GM12892 (cell line): ENCODE data around the gene TAOK3.
"Not testable (repeated sequence)": the region's sequence is repeated elsewhere in the genome, so short reads cannot be mapped to it uniquely, and the experiment has no call there.

Experiments used
- DNase-seq: peaks from one replicate; pipeline ENCODE4 v3.0.0; 2011; ENCODE audit not compliant: insufficient read length
- FAIRE-seq: peaks from 2 replicates; lab custom pipeline; 2011; peaks lifted over from hg19 to GRCh38; lab: Jason Lieb, UNC
- POLR2A ChIP-seq: IDR thresholded peaks from 2 replicates; pipeline ENCODE4 v1.6.1; 2011; ENCODE audit warnings: low read depth, low read length, control low read depth
- POLR2AphosphoS5 ChIP-seq: IDR thresholded peaks from 2 replicates; pipeline ENCODE4 v1.6.1; 2011; ENCODE audit warnings: low read depth, low read length, control low read depth
- TAF1 ChIP-seq: IDR thresholded peaks from 2 replicates; pipeline ENCODE4 v1.6.1; 2011; ENCODE audit warnings: low read depth, mild to moderate bottlenecking, control low read depth, low read length, borderline replicate concordance

Gene TAOK3

GRCh38 chr12:118271770-118272417 is 100.8 kb downstream of the TAOK3 start:
- TF ChIP-seq TAF1 (no peak), POLR2A (no peak), POLR2AphosphoS5 (no peak)
- FAIRE-seq (no peak), DNase-seq (no peak)

- FAIRE-seq = no peak
- no peak for DNase-seq
- TF ChIP-seq POLR2AphosphoS5 = no peak
- no peak for TF ChIP-seq POLR2A
- no peak for TF ChIP-seq TAF1
Measured at GRCh38 chr12:118271183-118271582, 101.5 kb downstream of the TAOK3 start.

GRCh38 chr12:118269806-118270205 is 102.9 kb downstream of the TAOK3 start:
- FAIRE-seq (no peak), DNase-seq (no peak)
- TF ChIP-seq POLR2A (no peak), TAF1 (no peak), POLR2AphosphoS5 (no peak)

- TF ChIP-seq POLR2AphosphoS5 (no peak), POLR2A (no peak), TAF1 (no peak)
- DNase-seq (no peak), FAIRE-seq (no peak)
Measured at GRCh38 chr12:118259079-118259478, 113.6 kb downstream of the TAOK3 start.

- peak; percentile 27 for FAIRE-seq
- DNase-seq = no peak
- TF ChIP-seq TAF1 = no peak
- no peak for TF ChIP-seq POLR2A
Measured at GRCh38 chr12:118256352-118256751, 116.4 kb downstream of the TAOK3 start.

GRCh38 chr12:118249547-118249946 is 123.2 kb downstream of the TAOK3 start:
- no peak for DNase-seq
- no peak for FAIRE-seq
- no peak for TF ChIP-seq POLR2A
- TF ChIP-seq POLR2AphosphoS5 = no peak
- TF ChIP-seq TAF1 = no peak

GRCh38 chr12:118245886-118246285 is 126.8 kb downstream of the TAOK3 start:
- FAIRE-seq, DNase-seq: not testable (repeated sequence)

- peak; percentile 88 for FAIRE-seq
- no peak for DNase-seq
- TF ChIP-seq TAF1 (no peak), POLR2AphosphoS5 (no peak), POLR2A (no peak)
Measured at GRCh38 chr12:118238888-118239287, 133.8 kb downstream of the TAOK3 start.

- DNase-seq = no peak
- peak; percentile 17 for FAIRE-seq
- TF ChIP-seq TAF1 (no peak), POLR2AphosphoS5 (no peak), POLR2A (no peak)
Measured at GRCh38 chr12:118237908-118238307, 134.8 kb downstream of the TAOK3 start.

- FAIRE-seq = peak; percentile 90
- DNase-seq = peak; percentile 20
- TF ChIP-seq POLR2A (no peak), TAF1 (no peak), POLR2AphosphoS5 (no peak)
Measured at GRCh38 chr12:118237052-118237665, 135.5 kb downstream of the TAOK3 start.

- DNase-seq = no peak
- TF ChIP-seq POLR2A = no peak
- no peak for TF ChIP-seq POLR2AphosphoS5
- TF ChIP-seq TAF1 = no peak
- no peak for FAIRE-seq
Measured at GRCh38 chr12:118220702-118221101, 152.0 kb downstream of the TAOK3 start.

- TF ChIP-seq POLR2A = no peak
- TF ChIP-seq TAF1 = no peak
- no peak for TF ChIP-seq POLR2AphosphoS5
- FAIRE-seq (no peak), DNase-seq (no peak)
Measured at GRCh38 chr12:118219772-118220171, 152.9 kb downstream of the TAOK3 start.
